HG03378 (cell line): ENCODE data around the gene CFAP45.

Source experiments
- ATAC-seq: cut with Tn5 transposase; IDR thresholded peaks from one replicate; pipeline ENCODE4 v1.9.1; 2021; ENCODE audit warnings: mild to moderate bottlenecking, moderate library complexity; ENCODE audit not compliant: unreplicated experiment

Gene CFAP45

DNA sequence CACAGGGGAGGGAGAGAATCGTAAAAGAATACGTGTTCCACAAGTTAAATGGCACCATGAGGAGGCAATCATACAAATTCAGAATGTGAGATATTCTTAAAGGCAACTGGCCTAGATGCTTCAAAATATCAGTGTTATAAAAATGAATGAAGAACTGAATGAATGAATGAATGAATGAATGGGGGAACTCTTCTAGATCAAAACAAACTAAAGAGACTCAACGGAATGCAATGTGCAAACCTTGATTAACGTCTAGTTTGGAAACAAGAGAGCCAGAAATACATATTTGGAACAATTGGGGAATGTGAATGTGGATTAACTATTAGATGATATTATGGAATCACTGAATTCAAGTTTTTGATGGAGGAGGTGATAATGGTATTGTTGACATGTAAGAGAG is 16.8 kb downstream of the CFAP45 start:
- ATAC-seq = no peak

- no peak for ATAC-seq
Measured at GRCh38 chr1:159882527-159882862, 17.5 kb downstream of the CFAP45 start.

DNA sequence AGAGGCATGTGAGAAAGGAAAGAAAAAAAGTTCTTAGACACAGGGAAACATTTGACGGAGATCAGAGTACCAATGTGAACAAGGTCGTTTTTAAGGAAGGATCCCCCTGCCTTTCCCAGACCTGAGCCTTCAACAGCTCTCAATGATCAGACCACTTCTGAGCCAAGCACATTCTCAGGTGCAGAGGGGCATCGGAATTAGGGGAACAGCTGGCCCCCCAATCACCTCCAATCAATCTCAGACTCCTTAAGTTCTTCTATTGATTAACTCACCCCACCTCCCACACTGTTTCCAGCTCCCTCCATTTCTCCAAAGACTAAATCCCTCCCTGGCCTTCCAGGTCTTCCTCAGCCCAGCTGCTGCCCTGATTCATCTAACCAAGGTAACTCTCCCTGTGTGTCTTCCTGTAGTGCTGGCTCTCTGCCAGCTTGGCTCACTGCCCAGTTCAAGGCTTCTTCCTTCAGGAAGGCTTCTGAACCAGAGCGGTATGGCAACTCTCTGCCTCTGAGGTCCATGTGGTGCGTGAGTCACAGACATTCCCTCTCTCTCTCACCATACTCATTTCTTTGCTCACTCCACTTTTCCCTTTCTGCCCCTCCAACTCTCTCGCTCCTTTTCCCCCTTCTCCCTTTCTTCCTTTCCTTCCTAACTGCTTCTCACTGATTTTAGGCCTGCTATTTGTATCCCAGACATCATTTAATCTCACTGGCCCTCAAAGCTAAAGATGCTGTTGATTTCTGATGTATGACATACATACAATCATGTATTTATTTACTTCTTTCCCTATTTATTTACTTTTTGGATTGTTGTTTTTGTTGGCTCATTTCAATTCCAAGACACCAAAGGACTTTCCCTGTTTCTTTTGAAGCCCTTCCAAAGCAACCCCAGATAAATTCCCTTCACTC is 18.1 kb downstream of the CFAP45 start:
- no peak for ATAC-seq

GRCh38 chr1:159880430-159880829 is 19.5 kb downstream of the CFAP45 start:
- no peak for ATAC-seq

DNA sequence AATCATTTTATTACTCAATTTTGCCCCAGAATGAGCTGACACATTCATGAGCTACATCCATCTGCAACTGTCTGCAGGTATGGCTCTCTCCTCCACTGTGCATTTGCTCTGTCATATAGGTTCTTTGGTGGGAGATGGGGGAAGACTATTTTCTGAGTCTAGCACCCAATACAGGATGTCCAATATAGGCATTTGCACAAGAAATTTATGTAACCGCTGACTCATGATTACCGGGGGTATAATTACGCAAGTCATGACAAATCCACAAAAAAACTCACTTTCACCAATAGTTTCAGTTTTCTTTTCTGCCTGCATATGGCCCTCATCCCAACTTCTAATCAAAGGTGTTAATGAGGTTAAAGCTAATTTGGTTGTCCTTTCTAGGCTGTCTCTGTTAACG is 20.0 kb downstream of the CFAP45 start:
- no peak for ATAC-seq

DNA sequence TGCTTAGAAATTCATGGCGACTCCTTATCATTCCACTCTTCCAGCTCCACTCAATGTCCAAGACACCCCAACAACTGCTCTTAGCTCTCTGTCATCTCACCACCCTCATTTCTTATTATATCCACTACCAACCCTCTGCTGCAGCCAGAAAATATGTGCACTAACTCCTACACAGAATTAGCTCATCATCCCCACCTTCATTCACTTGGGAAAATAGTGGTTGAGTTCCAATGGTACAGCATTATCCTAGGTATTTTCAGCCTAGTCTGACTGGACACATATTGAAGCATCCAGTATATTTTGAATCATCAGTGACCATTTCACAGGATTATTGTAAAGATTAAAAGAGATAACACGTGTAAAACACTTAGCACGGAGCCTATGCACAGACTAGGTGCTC is 20.8 kb downstream of the CFAP45 start:
- ATAC-seq = no peak

GRCh38 chr1:159877695-159878444 is 22.1 kb downstream of the CFAP45 start:
- no peak for ATAC-seq

DNA sequence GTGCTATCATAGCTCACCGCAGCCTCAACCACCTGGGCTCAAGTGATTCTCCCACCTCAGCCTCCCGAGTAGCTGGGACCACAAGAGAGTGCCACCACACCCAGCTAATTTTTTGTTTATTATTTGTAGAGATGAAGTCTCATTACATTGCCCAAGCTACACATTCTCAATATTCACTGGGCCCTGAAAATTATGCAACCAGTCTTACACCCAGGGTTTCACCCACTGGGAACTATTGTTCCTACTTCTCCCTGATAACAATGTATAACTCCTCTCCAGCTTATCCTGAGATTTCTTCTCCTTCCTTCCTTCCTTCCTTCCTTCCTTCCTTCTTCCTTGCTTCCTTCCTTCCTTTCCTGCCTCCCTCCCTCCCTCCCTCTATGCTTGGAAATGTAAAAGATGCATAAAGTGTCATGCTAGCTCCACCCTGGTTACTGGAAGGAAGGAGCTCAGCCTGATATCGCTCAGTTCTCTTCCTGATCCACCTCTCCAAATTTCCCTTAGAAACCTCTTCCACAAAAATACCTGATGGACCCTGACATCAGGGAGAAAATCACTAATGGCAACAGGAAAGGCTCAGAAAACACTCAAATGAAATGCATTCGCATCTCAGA is 26.3 kb downstream of the CFAP45 start:
- ATAC-seq = no peak

DNA sequence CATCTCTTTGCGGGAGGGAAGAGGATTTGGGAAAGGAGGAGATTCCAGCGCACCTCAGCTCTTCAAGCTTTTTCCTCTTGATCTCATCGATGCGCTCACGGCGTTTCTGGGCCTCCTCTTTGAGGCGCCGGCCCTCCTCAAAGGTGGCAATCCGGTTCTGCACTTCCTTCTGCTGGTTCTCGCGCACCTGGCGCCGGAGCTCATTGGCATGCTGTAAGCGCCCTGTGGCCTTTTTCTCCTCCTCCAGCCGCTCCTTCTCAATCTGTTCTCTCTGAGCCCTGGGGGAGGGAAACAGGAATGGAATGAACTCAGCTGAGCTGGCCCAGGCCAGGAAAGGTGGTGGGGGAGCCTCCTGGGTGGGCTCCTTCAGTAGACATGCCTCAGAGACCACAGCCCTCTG is 27.1 kb downstream of the CFAP45 start:
- ATAC-seq = no peak

DNA sequence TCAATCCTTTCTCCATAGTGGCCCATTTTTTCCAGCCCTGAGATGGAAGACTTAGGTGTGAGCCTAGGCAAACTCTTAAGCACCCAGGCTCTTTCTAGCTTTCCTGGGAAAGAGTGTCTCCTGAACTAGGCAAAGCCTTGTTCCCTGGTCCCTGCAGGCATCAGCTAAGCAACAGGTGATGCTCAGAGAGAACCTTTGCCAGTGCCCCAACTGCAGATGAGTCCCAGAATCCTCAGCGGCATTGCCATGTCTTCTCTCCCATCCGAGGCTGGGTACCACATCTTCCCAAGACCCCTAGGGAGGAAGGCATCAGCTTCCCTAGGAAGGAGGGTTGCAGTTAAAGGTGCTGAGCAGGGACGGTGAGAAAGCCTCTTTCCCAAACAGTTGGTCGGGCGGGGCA is 29.3 kb downstream of the CFAP45 start:
- ATAC-seq = no peak

- no peak for ATAC-seq
Measured at GRCh38 chr1:159869607-159870006, 30.4 kb downstream of the CFAP45 start.

- ATAC-seq = no peak
Measured at GRCh38 chr1:159869173-159869572, 30.8 kb downstream of the CFAP45 start.

- ATAC-seq = no peak
Measured at GRCh38 chr1:159868766-159869165, 31.2 kb downstream of the CFAP45 start.

GRCh38 chr1:159867664-159868026 is 32.3 kb downstream of the CFAP45 start:
- no peak for ATAC-seq

DNA sequence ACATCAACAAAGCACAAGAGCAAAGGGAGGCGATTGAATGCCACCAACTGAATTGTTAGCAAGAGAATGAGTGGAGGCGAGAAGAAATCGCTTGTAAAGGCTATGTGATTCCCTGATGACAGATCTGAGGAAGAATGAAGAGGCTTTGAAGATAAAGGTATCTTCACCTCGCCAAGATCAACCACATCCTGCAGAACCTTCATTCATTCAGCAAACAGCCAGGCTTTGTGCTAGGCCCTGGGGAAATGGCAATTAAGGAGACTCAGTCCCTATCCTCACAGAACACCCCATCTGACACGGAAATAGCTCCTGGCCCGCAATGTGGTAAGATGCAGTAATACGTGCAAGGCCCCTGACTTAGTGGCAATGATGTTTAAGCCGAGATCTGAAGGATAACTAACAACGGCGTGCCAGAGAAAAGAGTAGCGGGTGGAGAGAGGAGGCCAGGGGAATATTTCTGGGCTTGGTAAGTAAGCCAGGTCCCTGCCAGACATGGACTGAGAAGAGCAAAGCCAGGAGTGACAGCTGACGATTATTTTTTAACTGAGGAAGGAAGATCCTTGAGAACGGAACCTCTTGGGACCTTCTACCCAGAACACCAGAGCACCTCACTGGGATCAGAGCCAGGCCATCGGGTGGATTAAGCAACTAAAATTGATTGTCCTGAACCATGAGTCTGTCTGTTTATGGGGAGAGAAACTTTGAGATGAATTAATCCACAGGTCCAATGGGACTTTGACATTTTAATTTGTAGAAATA is 32.9 kb downstream of the CFAP45 start:
- ATAC-seq = no peak

- no peak for ATAC-seq
Measured at GRCh38 chr1:159866066-159866465, 33.9 kb downstream of the CFAP45 start.

GRCh38 chr1:159864262-159864661 is 35.7 kb downstream of the CFAP45 start:
- no peak for ATAC-seq

- ATAC-seq = no peak
Measured at GRCh38 chr1:159862557-159862956, 37.4 kb downstream of the CFAP45 start, which contains the start of gene VSIG8. TSS of gene VSIG8 (minus strand) at chr1:159862657. CDS start at chr1:159862521, 136 bp downstream.

DNA sequence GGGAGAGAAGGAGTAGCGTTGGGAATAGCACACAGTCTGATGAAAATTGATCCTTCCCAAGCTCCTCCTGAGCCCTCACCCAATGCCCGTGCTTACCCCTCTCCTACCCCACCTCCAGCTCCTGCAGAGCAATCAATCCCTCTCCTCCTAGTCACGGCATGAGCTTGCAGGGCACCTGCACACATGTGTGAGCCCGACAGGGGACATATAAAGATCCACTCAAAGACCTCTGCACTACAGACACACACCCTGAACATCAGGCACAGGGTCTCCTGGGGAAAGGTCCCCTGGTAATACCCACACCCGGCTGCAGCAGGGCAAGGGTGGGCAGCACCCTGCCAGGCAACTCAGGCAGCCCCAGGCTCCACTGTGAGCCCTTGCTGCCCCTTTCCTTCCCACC is 37.9 kb downstream of the CFAP45 start:
- ATAC-seq = no peak

DNA sequence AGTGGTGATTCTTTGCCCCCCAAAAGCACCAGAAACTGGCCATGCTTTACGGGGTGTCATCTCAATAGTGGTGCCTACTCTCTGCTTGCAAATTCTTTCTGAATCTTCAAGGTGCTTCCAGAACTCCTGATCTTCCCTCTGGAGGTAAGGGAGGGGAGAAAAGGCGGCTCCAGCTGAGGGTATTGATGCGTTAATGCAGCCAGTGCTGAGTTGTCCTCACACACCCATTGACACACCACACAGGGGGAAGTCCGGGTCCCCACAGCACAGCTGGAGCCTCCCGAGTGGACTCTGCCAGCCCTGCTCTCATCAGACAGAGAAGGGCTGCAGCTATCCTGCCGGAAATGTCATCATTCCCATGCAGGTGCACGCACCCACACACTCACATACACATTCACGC is 38.7 kb downstream of the CFAP45 start:
- ATAC-seq = no peak

GRCh38 chr1:159860456-159860855 is 39.5 kb downstream of the CFAP45 start:
- ATAC-seq = no peak
